H1 (cell line): ENCODE measurements around the gene CAPN8. TPM values are rescaled to one million over a fixed set of nuclear protein-coding genes. Genes with fewer than 3 reads are reported as not detected.

Source experiments
- CTCF ChIA-PET: fragments of 300-600 bp; sonication (Branson Sonifier 250); formaldehyde crosslinking; loops from one replicate; lab custom pipeline; 2021; ENCODE audit not compliant: partially characterized antibody; lab: Charles Lee
- POLR2A ChIA-PET: fragments of 300-600 bp; sonication (Branson Sonifier 250); formaldehyde crosslinking; loops from one replicate; lab custom pipeline; 2021; ENCODE audit warnings: inconsistent platforms; ENCODE audit not compliant: partially characterized antibody; lab: Charles Lee
- DNase-seq, 2 experiments: peaks; one replicate each; pipeline versions ENCODE4 v3.0.0 to v3.0.0-alpha.2; 2010 to 2022; ENCODE audit warnings: low spot score in 2 of 2, low read depth in 1 of 2, mixed read lengths in 1 of 2
- FAIRE-seq: peaks from 2 replicates; lab custom pipeline; 2011; peaks lifted over from hg19 to GRCh38; lab: Jason Lieb, UNC
- H2AFZ ChIP-seq: 2 replicates; pipeline ENCODE4 v1.8.1; 2012; ENCODE audit warnings: low read length, inconsistent platforms
- H2AK5ac ChIP-seq: 2 replicates; pipeline ENCODE4 v1.6.1; 2013; ENCODE audit warnings: low read depth, low read length
- H2BK120ac ChIP-seq: replicated peaks from 2 replicates; pipeline ENCODE3; 2013; ENCODE audit warnings: low read depth, low read length, inconsistent platforms
- H2BK12ac ChIP-seq: 2 replicates; pipeline ENCODE4 v1.6.1; 2013; ENCODE audit warnings: low read depth, low read length
- H2BK15ac ChIP-seq: 2 replicates; pipeline ENCODE4 v1.6.1; 2013; ENCODE audit warnings: low read length
- H2BK20ac ChIP-seq: 2 replicates; pipeline ENCODE4 v1.6.1; 2013; ENCODE audit warnings: low read length
- H2BK5ac ChIP-seq: 2 replicates; pipeline ENCODE4 v1.6.1; 2013; ENCODE audit warnings: low read depth, low read length
- H3K14ac ChIP-seq: 2 replicates; pipeline ENCODE4 v1.6.1; 2013; ENCODE audit warnings: inconsistent platforms; ENCODE audit not compliant: insufficient read length
- H3K18ac ChIP-seq: 2 replicates; pipeline ENCODE4 v1.6.1; 2013; ENCODE audit warnings: low read length; ENCODE audit errors: extremely low read depth
- H3K23ac ChIP-seq: 2 replicates; pipeline ENCODE4 v1.6.1; 2013; ENCODE audit warnings: inconsistent platforms; ENCODE audit not compliant: insufficient read length
- H3K23me2 ChIP-seq: 2 replicates; pipeline ENCODE4 v1.6.1; 2013; ENCODE audit warnings: low read depth, low read length
- H3K27ac ChIP-seq: 2 replicates; pipeline ENCODE4 v1.6.1; 2011; ENCODE audit warnings: low read depth, low read length, inconsistent platforms
- H3K27me3 ChIP-seq, 4 experiments: replicated peaks in 1 of 4; 1 replicate in 1 of 4; 2 replicates in 3 of 4; pipeline versions ENCODE4 v1.6.1 to v1.8.1; 2011 to 2013; ENCODE audit warnings: low read length in 3 of 4, mild to moderate bottlenecking in 3 of 4, inconsistent platforms in 2 of 4, mixed read lengths in 2 of 4, moderate library complexity in 1 of 4; ENCODE audit not compliant: control insufficient read depth in 3 of 4, insufficient read depth in 3 of 4; ENCODE audit errors: extremely low read depth in 1 of 4
- H3K36me3 ChIP-seq, 4 experiments: 2 replicates each; pipeline versions ENCODE4 v1.6.1 to v1.8.1; 2011 to 2013; ENCODE audit warnings: mild to moderate bottlenecking in 4 of 4, low read length in 3 of 4, moderate library complexity in 2 of 4, control low read depth in 1 of 4, inconsistent platforms in 1 of 4; ENCODE audit not compliant: insufficient read depth in 4 of 4, control insufficient read depth in 2 of 4
- H3K4ac ChIP-seq: replicated peaks from 2 replicates; pipeline ENCODE3; 2013; ENCODE audit warnings: low read length, low read depth, mixed read lengths, inconsistent platforms; ENCODE audit not compliant: insufficient read length
- H3K4me1 ChIP-seq, 4 experiments: replicated peaks in 1 of 4; 1 replicate in 1 of 4; 2 replicates in 3 of 4; pipeline versions ENCODE4 v1.6.1 to v1.8.1; 2011 to 2013; ENCODE audit warnings: low read length in 3 of 4, inconsistent platforms in 2 of 4, mixed read lengths in 1 of 4; ENCODE audit not compliant: insufficient read depth in 4 of 4, control insufficient read depth in 3 of 4
- H3K4me2 ChIP-seq, 2 experiments: 2 replicates each; pipeline versions ENCODE4 v1.6.1 to v1.8.1; 2011 to 2013; ENCODE audit warnings: low read depth in 2 of 2, low read length in 2 of 2, control low read depth in 1 of 2, inconsistent platforms in 1 of 2, mild to moderate bottlenecking in 1 of 2; ENCODE audit not compliant: insufficient read depth in 1 of 2
- H3K4me3 ChIP-seq, 4 experiments: fragments of 200-600, 300-600 bp in 1 of 4; sonication (generic), shearing (Covaris generic), sonication (Bioruptor Twin) in 1 of 4; 2 replicates each; pipeline versions ENCODE4 v1.5.1 to v1.8.1; 2011 to 2016; ENCODE audit warnings: low read length in 4 of 4, low read depth in 3 of 4, control low read depth in 2 of 4, inconsistent platforms in 2 of 4, mild to moderate bottlenecking in 2 of 4, mixed read lengths in 1 of 4, moderate library complexity in 1 of 4; ENCODE audit not compliant: insufficient read depth in 2 of 4; ENCODE audit errors: extremely low read depth in 1 of 4
- H3K56ac ChIP-seq: replicated peaks from 2 replicates; pipeline ENCODE3; 2013; ENCODE audit warnings: low read depth, mild to moderate bottlenecking, mixed read lengths, low read length, inconsistent platforms; ENCODE audit not compliant: insufficient read length
- H3K79me1 ChIP-seq: 2 replicates; pipeline ENCODE4 v1.6.1; 2013; ENCODE audit warnings: low read depth, low read length, control low read depth
- H3K79me2 ChIP-seq, 2 experiments: 2 replicates each; pipeline versions ENCODE4 v1.6.1 to v1.8.1; 2012 to 2013; ENCODE audit warnings: low read length in 2 of 2, mild to moderate bottlenecking in 2 of 2, inconsistent platforms in 1 of 2; ENCODE audit not compliant: insufficient read depth in 2 of 2, control insufficient read depth in 1 of 2
- H3K9ac ChIP-seq, 4 experiments: replicated peaks in 1 of 4; 1 replicate in 1 of 4; 2 replicates in 3 of 4; pipeline versions ENCODE4 v1.6.1 to v1.8.1; 2011 to 2013; ENCODE audit warnings: low read depth in 3 of 4, low read length in 3 of 4, control low read depth in 2 of 4, mild to moderate bottlenecking in 2 of 4, moderate library complexity in 2 of 4, inconsistent platforms in 1 of 4; ENCODE audit errors: extremely low read depth in 1 of 4
- H3K9me3 ChIP-seq, 2 experiments: 2 replicates each; pipeline versions ENCODE4 v1.6.1 to v1.8.1; 2012 to 2013; ENCODE audit warnings: mild to moderate bottlenecking in 2 of 2, moderate library complexity in 2 of 2, control low read depth in 1 of 2, inconsistent platforms in 1 of 2, low read depth in 1 of 2, low read length in 1 of 2, mixed read lengths in 1 of 2; ENCODE audit not compliant: insufficient read depth in 2 of 2
- H4K20me1 ChIP-seq, 2 experiments: replicated peaks in 1 of 2; 2 replicates each; pipeline versions ENCODE3 to v1.8.1; 2011 to 2013; ENCODE audit warnings: inconsistent platforms in 2 of 2, low read length in 2 of 2, mild to moderate bottlenecking in 1 of 2; ENCODE audit not compliant: insufficient read depth in 2 of 2, control insufficient read depth in 1 of 2
- H4K5ac ChIP-seq: 2 replicates; pipeline ENCODE4 v1.6.1; 2013; ENCODE audit warnings: low read length, low read depth, mixed read lengths, inconsistent platforms; ENCODE audit not compliant: insufficient read length
- H4K8ac ChIP-seq: 2 replicates; pipeline ENCODE4 v1.8.0; 2013; ENCODE audit warnings: mild to moderate bottlenecking, moderate library complexity, low read length, inconsistent platforms; ENCODE audit not compliant: insufficient read depth; ENCODE audit errors: extremely low read depth
- H4K91ac ChIP-seq: replicated peaks from 2 replicates; pipeline ENCODE3; 2013; ENCODE audit warnings: low read length, mixed read lengths, inconsistent platforms; ENCODE audit not compliant: insufficient read length
- CEBPB ChIP-seq: IDR thresholded peaks from 2 replicates; pipeline ENCODE4 v1.6.1; 2012; ENCODE audit warnings: low read depth, low read length
- SUZ12 ChIP-seq: fragments of 200-600 bp; sonication (generic); IDR thresholded peaks from 2 replicates; pipeline ENCODE4 v1.6.1; 2012; ENCODE audit warnings: mild to moderate bottlenecking, inconsistent platforms, low read length, moderate library complexity, mixed read lengths
- TCF12 ChIP-seq: IDR thresholded peaks from 2 replicates; pipeline ENCODE4 v1.6.1; 2011; ENCODE audit warnings: low read depth, mild to moderate bottlenecking, low read length
- WGBS, 2 experiments: shearing (Covaris generic) in 1 of 2; methylation state at CpG; one replicate each; pipeline versions ENCODE4 v1.1.6 to v1.1.7; 2013 to 2015; ENCODE audit warnings: low lambda C conversion rate in 2 of 2, mixed read lengths in 2 of 2, inconsistent platforms in 1 of 2, low coverage in 1 of 2, missing lambda C conversion rate in 1 of 2; ENCODE audit not compliant: insufficient replicate concordance in 2 of 2, insufficient coverage in 1 of 2, insufficient read length in 1 of 2; ENCODE audit errors: extremely low coverage in 1 of 2, missing lambda C conversion rate in 1 of 2; 5-methylcytosine and 5-hydroxymethylcytosine counted together
- polyA plus RNA-seq, 7 experiments: library from polyadenylated mRNA; depleted of rRNA in 3 of 7; stranded (reverse) in 5 of 7; unstranded in 2 of 7; fragments of >200 nt in 5 of 7; fragments of 200-250 nt in 2 of 7; gene quantifications; 1 replicate in 5 of 7; 2 replicates in 1 of 7; 4 replicates in 1 of 7; pipeline versions ENCODE4 v1.2.1 to v1.2.3, GENCODE V29; 2011 to 2013; ENCODE audit warnings: missing spikeins in 2 of 7, mixed read lengths in 2 of 7
- total RNA-seq: library from RNA; stranded (reverse); fragmentation: NEBNext Ultra II Directional; extraction: Animal tissue kit (Norgen Biotek cat#: 25700); gene quantifications from 2 replicates; pipeline ENCODE4 v1.2.1, GENCODE V29; 2021

The CAPN8 gene
- total and polyA plus RNA-seq, 2 of the 8 experiments (the other 6 are each of a cell fraction or from before 2014, with no cell fraction given): 0.20 to 0.26 TPM

- Histone ChIP-seq H3K9ac (no peak overlapping the region), H4K8ac (no peak overlapping the region), H3K79me1 (no peaks in the 10 kb centered on the region), H3K4me2 (peak overlapping the region; percentile 18 to 22; a peak in 3 of 4 replicates), H2AK5ac (peak overlapping the region; percentile 40; the same call in 1 of the 2 replicates), H3K4me3 (no peak overlapping the region), H2BK15ac (0 out of 2 replicates have a peak overlapping the region, but pooled peaks have one; percentile 90), H2AFZ (no peak overlapping the region), H3K9me3 (no peaks in the 10 kb centered on the region), H3K18ac (no peak overlapping the region), H3K27ac (no peak overlapping the region), H3K23ac (no peak overlapping the region), H3K14ac (no peak overlapping the region), H4K20me1 (peaks cover 0 to 2% of the 10 kb centered on the region in 2 experiments), H2BK120ac (no peak overlapping the region), H4K91ac (peak overlapping the region; percentile 69), H3K4ac (no peak overlapping the region), H3K23me2 (peaks cover 8% of the 10 kb centered on the region; the same call in 1 of the 2 replicates), H4K5ac (no peak overlapping the region), H3K4me1 (peaks cover 4 to 26% (median 16%) of the 10 kb centered on the region in 4 experiments; a peak in 6 of 7 replicates), H2BK12ac (peak overlapping the region; percentile 53; the same call in 1 of the 2 replicates), H3K27me3 (peaks cover 0 to 72% (median 58%) of the 10 kb centered on the region in 4 experiments; a peak in 6 of 7 replicates), H2BK5ac (no peak overlapping the region), H3K36me3 (no peaks in the 10 kb centered on the region), H3K79me2 (no peaks in the 10 kb centered on the region), H3K56ac (no peak overlapping the region), H2BK20ac (no peak overlapping the region)
- FAIRE-seq: no peak
- no peak for DNase-seq
- ChIA-PET POLR2A (interaction anchor here (1.0 kb wide), 3 partner anchors 18 to 37 kb away, joined by 3 read pairs; no protein-coding TSS in a partner anchor), CTCF (interaction anchor here (0.8 to 6.9 kb wide), 6 partner anchors 18 to 41 kb away, joined by 3 to 74 read pairs (median 4); no protein-coding TSS in a partner anchor)
- WGBS, 2 experiments: 71% methylated on average over 9 of the region's 9 CpGs; no CpG with 5 or more reads in 1 of the 2 experiments
- TF ChIP-seq CEBPB (peak; percentile 82), TCF12 (no peak), SUZ12 (peak; percentile 34; the same call in 1 of the 2 replicates)
Observed at GRCh38 chr1:223714849-223715603, 49.5 kb upstream of the CAPN8 start.
